NCI-H1105 (cell line): ENCODE measurements around the gene HSPA1B.
"Not testable (repeated sequence)": the region's sequence is repeated elsewhere in the genome, so short reads cannot be mapped to it uniquely, and the experiment has no call there.

Source experiments
- DNase-seq: peaks from one replicate; lab custom pipeline; 2025; lab: John Stamatoyannopoulos, UW

Gene HSPA1B

DNA sequence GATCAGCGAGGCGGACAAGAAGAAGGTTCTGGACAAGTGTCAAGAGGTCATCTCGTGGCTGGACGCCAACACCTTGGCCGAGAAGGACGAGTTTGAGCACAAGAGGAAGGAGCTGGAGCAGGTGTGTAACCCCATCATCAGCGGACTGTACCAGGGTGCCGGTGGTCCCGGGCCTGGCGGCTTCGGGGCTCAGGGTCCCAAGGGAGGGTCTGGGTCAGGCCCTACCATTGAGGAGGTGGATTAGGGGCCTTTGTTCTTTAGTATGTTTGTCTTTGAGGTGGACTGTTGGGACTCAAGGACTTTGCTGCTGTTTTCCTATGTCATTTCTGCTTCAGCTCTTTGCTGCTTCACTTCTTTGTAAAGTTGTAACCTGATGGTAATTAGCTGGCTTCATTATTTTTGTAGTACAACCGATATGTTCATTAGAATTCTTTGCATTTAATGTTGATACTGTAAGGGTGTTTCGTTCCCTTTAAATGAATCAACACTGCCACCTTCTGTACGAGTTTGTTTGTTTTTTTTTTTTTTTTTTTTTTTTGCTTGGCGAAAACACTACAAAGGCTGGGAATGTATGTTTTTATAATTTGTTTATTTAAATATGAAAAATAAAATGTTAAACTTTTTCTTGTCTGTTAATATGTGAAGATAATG lies 2.2 kb downstream of the HSPA1B start:
- DNase-seq, result peak; percentile 37

DNA sequence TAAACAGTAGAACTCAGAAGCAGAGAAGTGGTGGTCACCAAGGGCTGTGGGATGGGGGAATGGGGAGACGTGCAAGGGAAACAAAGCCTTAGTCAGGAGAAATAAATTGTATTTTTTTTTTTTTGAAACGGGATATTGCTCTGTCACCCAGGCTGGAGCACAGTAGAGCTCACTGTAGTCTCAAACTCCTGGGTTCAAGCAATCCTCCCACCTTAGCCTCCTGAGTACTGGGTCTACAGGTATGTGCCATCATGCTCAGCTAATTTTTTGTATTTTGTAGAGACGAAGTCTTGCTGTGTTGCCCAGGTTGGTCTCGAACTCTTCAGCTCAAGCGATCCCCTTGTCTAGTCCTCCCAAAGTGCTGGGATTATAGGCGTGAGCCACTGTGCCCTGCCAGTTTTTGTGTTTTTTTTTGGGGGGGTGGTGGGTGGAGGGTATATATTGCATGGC lies 3.4 kb downstream of the HSPA1B start:
- DNase-seq, result no peak

DNA sequence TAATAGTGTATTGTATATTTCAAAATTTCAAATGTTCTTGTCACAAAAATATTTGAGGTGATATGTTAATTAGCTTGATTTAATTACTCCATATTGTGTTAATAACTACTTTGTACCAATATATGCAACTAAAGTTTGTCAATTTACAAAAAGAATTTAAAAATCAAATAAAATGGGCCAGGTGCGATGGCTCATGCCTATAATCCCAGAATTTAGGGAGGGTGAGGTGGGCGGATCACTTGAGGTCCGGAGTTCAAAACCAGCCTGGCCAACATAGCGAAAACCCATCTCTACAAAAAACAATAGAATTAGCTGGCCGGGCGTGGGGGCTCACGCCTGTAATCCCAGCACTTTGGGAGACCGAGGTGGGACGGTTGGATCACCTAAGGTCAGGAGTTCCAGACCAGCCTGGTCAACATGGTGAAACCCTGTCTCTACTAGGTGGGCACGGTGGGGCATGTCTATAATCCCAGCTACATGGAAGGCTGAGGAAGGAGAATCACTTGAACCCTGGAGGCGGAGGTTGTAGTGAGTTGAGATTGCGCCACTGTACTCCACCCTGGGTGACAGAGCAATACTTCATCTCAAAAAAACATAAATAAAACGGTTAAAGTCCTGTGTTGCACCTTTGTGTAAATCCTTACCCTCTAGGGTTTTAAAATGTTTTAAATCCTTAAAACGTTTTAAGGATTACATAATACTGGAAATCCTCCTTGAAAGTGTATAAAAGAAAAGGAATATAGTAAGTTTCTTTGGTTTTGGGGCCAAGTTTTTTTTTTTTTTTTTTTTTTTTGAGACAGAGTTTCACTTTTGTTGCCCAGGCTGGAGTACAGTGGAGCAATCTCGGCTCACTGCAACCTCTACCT lies 4.0 kb downstream of the HSPA1B start:
- DNase-seq, result no peak

DNA sequence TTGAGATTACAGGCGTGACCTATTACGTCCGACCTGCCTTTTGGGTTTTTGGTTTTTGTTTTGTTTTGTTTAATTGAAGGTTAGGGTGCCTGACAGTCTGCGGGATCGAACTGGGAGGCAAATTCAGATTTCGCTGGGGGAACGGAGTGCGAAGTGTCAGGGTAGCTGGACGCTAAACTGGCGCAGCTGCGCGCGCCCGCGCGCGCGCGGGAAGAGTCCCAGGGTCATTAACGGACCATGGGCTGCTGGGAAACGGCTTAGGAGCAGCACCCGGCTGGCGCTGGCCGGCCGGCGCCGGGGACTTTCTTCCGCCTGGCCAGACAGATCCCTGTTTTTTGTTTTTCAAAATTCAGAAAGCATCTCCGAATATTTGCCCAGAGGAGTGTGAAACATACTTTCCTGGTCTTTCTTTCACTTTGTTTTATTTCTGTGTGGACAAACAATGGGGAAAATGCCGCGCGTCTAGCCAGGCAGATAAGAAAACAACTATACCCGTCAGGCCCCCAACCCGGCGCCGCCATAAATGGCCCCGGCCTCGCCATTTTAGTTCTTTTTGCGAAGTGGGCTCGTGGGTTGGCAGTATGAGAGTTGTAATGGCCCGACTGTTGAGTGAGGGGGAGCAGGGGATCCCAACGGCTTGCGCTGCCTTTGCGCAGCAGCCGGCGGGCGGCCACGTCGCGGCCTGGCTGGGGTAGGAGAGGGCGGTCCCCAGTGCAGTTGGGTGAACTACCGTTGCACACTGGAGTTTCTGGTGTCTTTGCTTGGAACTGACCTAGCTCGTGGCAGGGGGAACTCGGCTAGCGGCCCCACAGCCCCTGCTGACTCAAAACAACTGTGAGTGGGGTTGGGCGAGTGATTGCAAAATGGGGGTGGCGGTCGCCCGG lies 7.1 kb downstream of the HSPA1B start:
- peak; percentile 87 for DNase-seq

DNA sequence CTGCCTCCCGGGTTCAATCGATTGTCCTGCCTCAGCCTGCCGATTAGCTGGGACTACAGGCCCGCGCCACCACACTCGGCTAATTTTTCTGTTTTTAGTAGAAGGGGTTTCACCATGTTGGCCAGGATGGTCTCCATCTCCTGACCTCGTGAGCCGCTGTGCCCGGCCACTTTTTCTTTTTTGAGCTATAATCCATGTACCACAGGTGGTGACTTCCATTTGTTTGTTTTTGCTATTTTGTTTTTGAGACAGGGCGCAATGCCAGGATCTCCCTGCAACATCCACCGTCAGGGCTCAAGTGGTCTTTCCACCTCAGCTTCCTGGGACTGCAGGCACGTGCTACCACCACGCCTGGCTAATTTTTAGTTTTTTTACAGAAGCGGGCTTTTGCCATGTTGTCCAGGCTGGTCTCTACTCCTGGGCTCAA lies 8.5 kb downstream of the HSPA1B start:
- no peak for DNase-seq

DNA sequence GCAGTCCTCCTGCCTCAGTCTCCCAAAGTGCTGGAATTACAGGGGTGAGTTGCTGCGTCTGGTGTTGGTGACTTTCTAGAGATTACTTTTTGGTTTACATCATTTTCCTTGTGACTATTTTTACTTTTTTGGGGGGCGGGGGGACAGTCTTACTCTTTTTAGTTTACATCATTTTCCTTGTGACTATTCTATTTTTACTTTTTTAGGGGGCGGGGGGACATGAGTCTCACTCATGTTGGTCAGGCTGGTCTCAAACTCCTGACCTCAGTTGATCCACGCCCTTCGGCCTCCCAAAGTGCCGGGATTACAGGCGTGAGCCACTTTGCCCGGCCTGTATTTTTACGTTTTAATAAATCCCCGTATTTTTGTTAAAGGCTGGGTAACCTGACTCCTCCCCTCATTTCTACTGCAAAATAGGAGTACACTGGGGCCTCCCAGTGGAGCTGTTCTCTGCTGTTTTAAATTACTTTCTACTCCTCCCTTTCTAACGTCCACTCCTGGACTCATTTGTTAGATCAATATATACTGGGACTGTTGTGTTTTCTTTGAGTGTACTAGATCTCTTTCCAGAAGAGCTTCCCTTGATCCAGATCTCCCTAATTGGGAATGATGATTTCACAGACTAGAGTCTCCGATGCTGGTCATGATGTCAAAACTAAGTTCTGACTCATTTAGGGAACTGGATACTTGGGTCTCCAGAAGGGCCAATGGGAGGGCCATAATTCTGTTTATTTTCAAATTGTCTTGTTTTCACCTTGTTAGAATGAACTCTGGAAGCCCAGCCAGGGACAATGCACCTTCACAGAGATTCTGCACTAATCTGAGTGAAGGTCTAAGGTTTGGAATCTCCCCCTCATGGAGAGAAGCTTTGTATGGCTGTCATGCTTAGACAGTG lies 9.2 kb downstream of the HSPA1B start:
- DNase-seq, result no peak

DNA sequence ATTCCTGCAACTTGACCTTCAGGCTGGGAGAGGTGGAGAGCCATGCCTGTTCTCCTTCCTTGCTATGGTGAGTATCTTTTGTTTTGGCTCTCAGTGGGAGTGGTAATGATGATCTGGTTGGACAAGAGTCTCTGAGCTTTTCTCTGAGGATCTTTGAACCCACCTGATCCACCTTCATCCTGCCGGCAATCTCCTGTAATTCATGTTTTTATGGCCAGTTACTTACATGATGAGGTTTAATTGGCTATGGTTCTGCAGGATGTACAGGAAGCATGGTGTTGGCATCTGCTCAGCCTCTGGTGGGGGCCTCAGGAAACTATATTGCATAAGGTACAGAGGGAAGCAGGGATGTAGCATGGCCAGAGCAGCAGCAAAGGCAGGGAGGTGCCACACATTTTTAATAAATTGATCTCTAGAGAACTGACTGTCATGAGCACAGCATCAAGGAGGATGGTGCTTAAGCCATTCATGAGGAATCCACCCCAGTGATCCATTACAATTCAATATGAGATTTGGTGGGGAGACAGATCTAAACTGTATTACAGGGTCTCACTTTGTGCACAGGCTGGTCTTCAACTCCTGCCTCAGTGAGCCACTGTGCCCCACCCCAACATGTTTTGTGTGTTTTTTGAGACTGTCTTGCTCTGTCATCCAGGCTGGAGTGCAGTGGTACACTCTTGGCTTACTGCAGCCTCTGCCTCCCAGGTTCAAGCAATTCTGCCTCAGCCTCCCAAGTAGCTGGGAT lies 10.0 kb downstream of the HSPA1B start:
- DNase-seq, result no peak

DNA sequence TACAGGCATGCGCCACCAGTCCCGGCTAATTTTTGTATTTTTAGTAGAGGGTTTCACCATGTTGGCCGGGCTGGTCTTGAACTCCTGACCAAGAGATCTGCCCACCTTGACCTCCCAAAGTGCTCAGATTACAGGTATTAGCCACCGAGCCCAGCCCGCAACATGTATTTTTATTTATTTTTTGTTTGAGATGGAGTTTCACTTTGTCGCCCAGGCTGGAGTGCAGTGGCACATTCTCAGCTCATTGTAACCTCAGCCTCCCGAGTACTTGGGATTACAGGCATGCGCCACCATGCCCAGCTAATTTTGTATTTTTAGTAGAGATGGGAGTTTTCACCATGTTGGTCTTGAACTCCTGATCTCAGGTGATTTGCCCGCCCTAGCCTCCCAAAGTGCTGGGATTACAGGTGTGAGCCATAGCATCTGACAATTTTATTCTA lies 10.6 kb downstream of the HSPA1B start:
- DNase-seq, result not testable (repeated sequence)

DNA sequence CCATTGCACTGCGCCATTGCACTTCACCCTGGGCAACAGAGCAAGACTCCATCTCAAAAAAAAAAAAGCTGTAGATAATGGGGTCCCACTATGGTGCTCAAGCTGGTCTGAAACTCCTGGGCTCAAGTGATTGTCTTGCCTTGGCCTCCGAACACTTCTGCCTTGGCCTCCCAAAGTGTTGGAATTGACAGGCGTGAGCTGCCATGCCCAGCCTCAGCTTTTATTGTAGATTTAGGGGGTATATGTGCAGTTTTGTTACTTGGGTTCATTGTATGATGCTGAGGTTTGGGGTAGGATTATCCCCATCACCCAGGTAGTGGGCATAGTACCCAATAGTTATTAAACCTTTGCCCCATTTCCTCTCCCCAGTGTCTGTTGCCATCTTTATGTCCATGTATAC lies 11.4 kb downstream of the HSPA1B start:
- DNase-seq, result no peak

DNA sequence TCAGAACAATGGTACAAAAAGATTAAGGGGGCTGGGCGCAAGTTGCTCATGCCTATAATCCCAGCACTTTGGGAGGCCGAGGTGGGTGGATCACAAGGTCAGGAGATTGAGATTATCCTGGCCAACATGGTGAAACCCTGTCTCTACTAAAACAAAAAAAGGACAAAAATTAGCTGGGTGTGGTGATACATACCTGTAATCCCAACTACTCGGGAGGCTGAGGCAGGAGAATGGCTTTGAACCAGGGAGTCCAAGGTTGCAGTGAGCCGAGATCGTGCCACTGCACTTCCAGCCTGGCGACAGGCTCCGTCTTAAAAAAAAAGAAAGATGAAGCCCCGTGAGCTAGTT lies 12.2 kb downstream of the HSPA1B start:
- DNase-seq, result not testable (repeated sequence)

DNA sequence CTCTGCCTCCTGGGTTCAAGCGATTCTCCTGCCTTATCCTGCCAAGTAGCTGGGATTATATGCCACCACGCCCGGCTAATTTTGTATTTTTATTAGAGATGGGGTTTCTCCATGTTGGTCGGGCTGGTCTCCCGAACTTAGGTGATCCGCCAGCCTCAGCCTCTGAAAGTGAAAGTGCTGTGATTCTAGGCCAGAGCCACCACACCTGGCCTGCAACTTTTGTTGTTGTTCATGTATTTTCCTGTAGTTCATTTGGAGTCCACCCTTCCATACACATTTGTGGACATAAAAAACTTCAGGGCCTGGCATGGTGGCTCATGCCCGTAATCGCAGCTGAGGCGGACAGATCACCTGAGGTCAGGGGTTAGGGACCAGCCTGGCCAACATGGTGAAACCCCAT lies 14.5 kb downstream of the HSPA1B start:
- no peak for DNase-seq

DNA sequence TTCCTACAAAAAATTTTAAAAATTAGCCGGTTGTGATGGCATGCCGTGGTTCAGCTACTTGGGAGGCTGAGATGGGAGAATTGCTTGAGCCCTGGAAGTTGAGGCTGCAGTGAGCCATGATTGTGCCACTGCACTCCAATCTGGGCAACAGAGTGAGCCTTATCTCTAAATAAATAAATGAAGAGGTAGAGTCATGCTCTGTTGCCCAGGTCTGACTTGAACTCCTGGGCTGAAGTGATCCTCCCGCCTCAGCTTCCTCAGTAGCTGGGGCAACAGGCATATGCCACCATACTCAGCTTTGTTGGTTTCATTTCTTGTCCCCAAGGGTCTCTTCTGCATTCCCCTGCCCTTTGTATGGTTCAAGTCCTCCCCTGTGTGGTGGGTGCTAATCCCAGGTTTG lies 17.0 kb downstream of the HSPA1B start:
- DNase-seq, result no peak

DNA sequence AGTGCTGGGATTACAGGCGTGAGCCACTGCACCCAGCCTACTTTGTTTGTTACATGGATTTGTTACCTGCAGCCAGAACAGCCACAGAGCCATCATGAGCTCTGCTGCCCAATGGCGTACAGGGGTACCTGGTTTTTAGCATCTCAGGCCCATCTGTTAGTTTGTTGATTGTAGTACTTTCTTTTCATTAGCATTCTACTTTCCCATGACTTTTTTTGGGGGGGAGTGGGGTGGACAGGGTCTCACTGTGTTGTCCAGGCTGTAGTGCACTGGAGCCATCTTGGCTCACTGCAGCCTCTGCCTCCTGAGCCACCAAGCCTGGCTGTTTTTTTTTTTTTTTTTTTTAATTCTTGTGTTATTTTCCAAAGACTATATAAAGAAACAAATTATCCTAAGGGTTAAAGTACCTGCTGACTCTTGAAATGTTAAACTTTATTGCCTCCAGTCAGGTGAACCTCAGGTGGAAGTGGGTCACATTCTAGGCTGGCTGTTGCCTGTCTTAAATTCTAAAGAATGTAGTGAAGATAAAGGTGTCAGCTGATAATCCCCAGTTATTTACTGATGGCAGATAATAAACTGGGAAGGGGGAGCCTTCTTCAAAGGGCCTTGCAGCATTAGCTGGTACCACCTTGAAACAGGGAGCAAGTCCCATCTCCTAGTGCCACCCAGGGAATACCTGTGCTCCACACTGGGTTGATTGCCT lies 19.9 kb downstream of the HSPA1B start:
- no peak for DNase-seq

DNA sequence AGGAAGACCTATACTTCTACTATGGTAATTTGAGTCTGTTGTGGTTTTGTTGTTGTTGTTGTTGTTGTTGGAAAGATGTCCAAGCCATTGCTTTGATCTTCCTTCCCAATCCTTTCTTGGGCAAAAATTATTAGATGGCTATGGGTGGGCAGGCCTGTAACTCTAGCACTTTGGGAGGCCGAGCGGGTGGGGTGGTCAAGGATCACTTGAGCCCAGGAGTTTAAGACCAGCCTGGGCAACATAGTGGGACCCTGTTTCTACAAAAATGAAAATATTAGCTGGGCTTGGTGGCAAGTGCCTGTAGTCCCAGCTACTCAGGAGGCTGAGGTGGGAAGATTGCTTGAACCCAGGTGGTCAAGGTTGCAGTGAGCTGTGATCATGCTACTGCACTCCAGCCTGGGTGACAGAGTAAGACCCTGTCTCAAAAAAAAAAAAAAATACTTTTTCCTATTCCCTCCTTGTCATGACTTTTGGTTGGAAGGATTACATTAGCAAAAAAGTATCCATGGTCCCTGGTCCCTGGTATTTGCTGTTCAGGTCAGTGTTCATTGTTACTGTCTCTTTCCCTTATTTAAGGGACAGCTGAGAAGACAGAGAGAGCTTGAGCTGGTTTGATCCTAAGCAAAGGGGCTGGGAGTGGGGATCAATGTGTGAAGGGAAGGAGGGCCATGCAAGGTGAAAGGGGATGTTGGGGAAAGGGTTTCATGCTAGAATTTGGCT lies 23.4 kb downstream of the HSPA1B start:
- DNase-seq, result no peak

DNA sequence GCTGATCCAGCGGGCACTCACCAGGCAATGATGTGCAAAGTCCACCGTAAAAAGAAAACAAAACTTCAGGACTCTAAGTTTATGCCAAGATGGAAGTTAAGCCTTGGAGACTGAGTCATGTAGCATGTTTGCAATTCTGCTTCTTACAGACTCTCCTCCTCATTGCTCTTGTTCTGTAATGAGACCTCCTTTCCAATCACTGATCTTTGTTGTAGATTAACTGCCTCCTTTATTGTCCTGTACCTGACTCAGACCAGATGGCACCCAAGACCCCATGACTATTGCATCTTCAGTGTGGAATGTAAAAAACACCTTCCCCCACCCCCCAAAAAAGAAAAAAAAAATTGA lies 23.9 kb downstream of the HSPA1B start:
- no peak for DNase-seq

DNA sequence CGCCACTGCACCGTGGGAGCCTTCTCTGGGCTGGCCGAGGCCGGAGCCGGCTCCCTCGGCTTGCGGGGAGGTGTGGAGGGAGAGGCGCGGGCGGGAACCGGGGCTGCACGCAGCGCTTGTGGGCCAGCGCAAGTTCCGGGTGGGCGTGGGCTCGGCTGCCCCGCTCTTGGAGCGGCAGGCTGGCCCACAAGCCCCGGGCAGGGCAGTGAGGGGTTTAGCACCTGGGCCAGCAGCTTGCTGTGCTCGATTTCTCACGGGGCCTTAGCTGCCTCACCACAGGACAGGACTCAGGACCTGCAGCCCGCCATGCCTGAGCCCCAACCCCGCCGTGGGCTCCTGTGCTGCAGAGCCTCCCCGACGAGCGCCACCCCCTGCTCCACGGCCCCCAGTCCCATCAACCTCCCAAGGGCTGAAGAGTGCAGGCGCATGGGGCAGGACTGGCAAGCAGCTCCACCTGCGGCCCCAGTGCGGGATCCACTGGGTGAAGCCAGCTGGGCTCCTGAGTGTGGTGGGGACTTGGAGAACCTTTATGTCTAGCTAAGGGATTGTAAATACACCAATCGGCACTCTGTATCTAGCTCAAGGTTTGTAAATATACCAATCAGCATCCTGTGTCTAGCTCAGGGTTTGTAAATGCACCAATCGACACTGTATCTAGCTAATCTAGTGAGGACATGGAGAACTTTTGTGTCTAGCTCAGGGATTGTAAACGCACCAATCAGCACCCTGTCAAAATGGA lies 24.6 kb downstream of the HSPA1B start:
- DNase-seq, result not testable (repeated sequence)

DNA sequence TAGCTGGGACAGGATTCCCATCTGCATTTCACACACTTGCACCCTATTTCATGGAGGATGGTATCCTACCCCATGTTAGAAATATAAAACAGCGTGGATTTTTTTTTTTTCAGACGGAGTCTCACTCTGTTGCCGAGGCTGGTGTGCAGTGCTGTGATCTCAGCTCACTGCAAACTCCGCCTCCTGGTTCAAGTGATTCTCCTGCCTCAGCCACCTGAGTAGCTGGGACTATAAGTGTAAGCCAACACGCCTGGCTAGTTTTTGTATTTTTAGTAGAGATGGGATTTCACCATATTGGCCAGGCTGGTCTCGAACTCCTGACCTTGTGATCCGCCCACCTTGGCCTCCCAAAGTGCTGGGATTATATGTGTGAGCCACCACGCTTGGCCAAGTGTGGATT lies 30.2 kb downstream of the HSPA1B start:
- DNase-seq, result not testable (repeated sequence)

DNA sequence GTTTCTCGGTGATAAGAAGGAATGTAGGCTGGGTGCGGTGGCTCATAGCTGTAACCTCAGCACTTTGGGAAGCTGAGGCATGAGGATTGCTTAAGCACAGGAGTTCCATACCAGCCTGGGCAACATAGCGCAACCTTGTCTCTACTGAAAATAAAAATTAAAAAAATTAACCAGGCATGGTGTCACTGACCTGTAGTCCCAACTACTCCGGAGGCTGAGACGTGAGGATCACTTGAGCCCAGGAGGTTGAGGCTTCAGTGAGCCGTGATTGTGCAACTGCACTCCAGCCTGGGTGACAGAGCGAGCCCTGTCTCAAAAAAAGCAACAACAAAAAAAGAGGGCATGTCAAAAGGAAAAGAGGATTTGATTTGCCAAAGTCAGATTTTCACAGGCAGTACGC lies 31.2 kb downstream of the HSPA1B start:
- DNase-seq, result no peak

DNA sequence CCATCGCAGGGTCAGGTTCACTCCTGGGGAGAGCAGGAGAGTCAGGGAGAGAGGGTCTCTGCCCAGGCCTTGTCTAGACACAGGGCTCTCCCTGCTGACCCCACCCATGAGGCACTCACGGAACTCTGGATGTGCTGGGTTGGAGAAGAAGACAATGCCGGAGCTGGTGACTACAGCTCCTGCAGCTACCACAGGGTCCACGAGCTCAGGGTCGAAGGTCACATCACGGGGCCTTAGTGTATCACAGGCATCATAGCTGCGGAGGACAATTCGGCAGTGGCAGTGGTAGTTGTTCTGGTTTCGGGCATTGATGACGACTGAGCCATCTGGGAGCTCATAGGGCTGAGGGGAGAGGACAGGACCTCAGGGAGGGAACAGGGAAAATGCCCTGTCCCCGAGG lies 32.4 kb downstream of the HSPA1B start:
- DNase-seq, result no peak
